GM21737 (cell line): ENCODE measurements around the gene CENPM.
A peak's percentile ranks its signal among the peaks of the same experiment; 100 is the strongest.

Experiments used
- ATAC-seq: cut with Tn5 transposase; IDR thresholded peaks from one replicate; pipeline ENCODE4 v1.9.1; 2021; ENCODE audit warnings: mild to moderate bottlenecking, moderate library complexity; ENCODE audit not compliant: unreplicated experiment

Gene CENPM

GRCh38 chr22:41946629-41947423 lies at the start of gene CENPM:
TSS of gene CENPM (minus strand) at chr22:41947152. CDS start at chr22:41947076, 76 bp downstream.
- peak; percentile 70 for ATAC-seq

GRCh38 chr22:41995211-41995610 lies 48.3 kb upstream of the CENPM start:
- no peak for ATAC-seq

GRCh38 chr22:41992496-41992895 lies 45.5 kb upstream of the CENPM start:
- no peak for ATAC-seq

- ATAC-seq, result no peak
These were observed 44.2 kb upstream of the CENPM start for GRCh38 chr22:41991111-41991510.

GRCh38 chr22:41989246-41989645 lies 42.3 kb upstream of the CENPM start:
- no peak for ATAC-seq

GRCh38 chr22:41987276-41987675 lies 40.3 kb upstream of the CENPM start:
- no peak for ATAC-seq

- ATAC-seq, result no peak
These were observed 36.8 kb upstream of the CENPM start for GRCh38 chr22:41983513-41984405.

- ATAC-seq, result no peak
These were observed 35.9 kb upstream of the CENPM start for GRCh38 chr22:41982865-41983264.

- ATAC-seq, result no peak
These were observed 32.7 kb upstream of the CENPM start for GRCh38 chr22:41979423-41980250.

- ATAC-seq, result no peak
These were observed 31.8 kb upstream of the CENPM start for GRCh38 chr22:41978732-41979131.

GRCh38 chr22:41976961-41977566 lies 30.1 kb upstream of the CENPM start:
- no peak for ATAC-seq

- ATAC-seq, result no peak
These were observed 29.3 kb upstream of the CENPM start for GRCh38 chr22:41976070-41976901.

GRCh38 chr22:41975299-41976069 lies 28.5 kb upstream of the CENPM start:
- no peak for ATAC-seq

- ATAC-seq, result no peak
These were observed 27.8 kb upstream of the CENPM start for GRCh38 chr22:41974691-41975290.

GRCh38 chr22:41971431-41971830 lies 24.5 kb upstream of the CENPM start:
- ATAC-seq, result no peak

- no peak for ATAC-seq
These were observed 23.6 kb upstream of the CENPM start for GRCh38 chr22:41970601-41971000.

GRCh38 chr22:41969110-41969646 lies 22.2 kb upstream of the CENPM start, which contains the start of gene SEPTIN3:
TSS of gene SEPTIN3 (plus strand) at chr22:41969443. CDS start at chr22:41971493, 2,050 bp downstream.
- no peak for ATAC-seq

GRCh38 chr22:41968601-41969000 lies 21.6 kb upstream of the CENPM start:
- no peak for ATAC-seq
